Kidney (tissue), 14 donors: Measurements from ENCODE around the gene GALNT6. TPM values are rescaled to one million over a fixed set of nuclear protein-coding genes. Genes with fewer than 3 reads are reported as not detected.

Experiments
- DNase-seq, 5 donors: peaks; one replicate each; pipeline ENCODE4 v3.0.0-alpha.2; 2013 to 2020
- FAIRE-seq: peaks from 2 replicates; lab custom pipeline; 2012; peaks lifted over from hg19 to GRCh38; lab: Jason Lieb, UNC
- H3K27ac ChIP-seq, 2 donors: one replicate each; pipeline ENCODE4 v1.7.0; 2013; ENCODE audit warnings: low read depth in 2 of 2, low read length in 2 of 2, inconsistent platforms in 1 of 2
- H3K27me3 ChIP-seq: one replicate; pipeline ENCODE4 v1.7.1; 2013; ENCODE audit warnings: low read length, inconsistent platforms; ENCODE audit not compliant: control insufficient read depth, insufficient read depth
- H3K36me3 ChIP-seq, 3 donors: one replicate each; pipeline versions ENCODE4 v1.7.0 to v1.7.1; 2013; ENCODE audit warnings: low read length in 3 of 3, control low read depth in 1 of 3, inconsistent platforms in 1 of 3; ENCODE audit not compliant: insufficient read depth in 3 of 3, control insufficient read depth in 2 of 3
- H3K4me1 ChIP-seq, 3 donors: one replicate each; pipeline versions ENCODE4 v1.7.0 to v1.7.1; 2013; ENCODE audit warnings: low read length in 3 of 3, inconsistent platforms in 1 of 3, low read depth in 1 of 3; ENCODE audit not compliant: control insufficient read depth in 2 of 3, insufficient read depth in 2 of 3
- H3K4me3 ChIP-seq, 3 donors: one replicate each; pipeline versions ENCODE4 v1.7.0 to v1.8.1; 2013; ENCODE audit warnings: low read length in 3 of 3, control low read depth in 1 of 3, inconsistent platforms in 1 of 3
- H3K9ac ChIP-seq, 3 donors: one replicate each; pipeline versions ENCODE4 v1.7.0 to v1.7.1; 2013; ENCODE audit warnings: low read length in 3 of 3, control low read depth in 1 of 3, inconsistent platforms in 1 of 3
- H3K9me3 ChIP-seq, 3 donors: one replicate each; pipeline versions ENCODE4 v1.7.0 to v1.7.1; 2013; ENCODE audit warnings: low read length in 3 of 3, control low read depth in 1 of 3, inconsistent platforms in 1 of 3; ENCODE audit not compliant: control insufficient read depth in 2 of 3, insufficient read depth in 1 of 3
- CTCF ChIP-seq: IDR thresholded peaks from 3 replicates; pipeline ENCODE4 v1.5.1; 2012; ENCODE audit warnings: mild to moderate bottlenecking, moderate library complexity, borderline replicate concordance; ENCODE audit not compliant: insufficient read depth; ENCODE audit errors: extremely low read depth
- intact Hi-C: fragments of 100-400 bp; cut with DNase I; formaldehyde crosslinking; loops from one replicate; pipeline ENCODE4 v1.11.1; 2022
- polyA plus RNA-seq: library from polyadenylated mRNA; stranded (reverse); fragments of 350-450 nt; fragmentation: Illumina TruSeq; extraction: RNeasy Lipid Tissue Mini Kit (QIAGEN cat#74804); gene quantifications from one replicate; pipeline ENCODE4 v1.2.3, GENCODE V29; 2014; ENCODE audit warnings: low read depth, low replicate concordance; ENCODE audit not compliant: insufficient read depth
- total RNA-seq: library from RNA; stranded (reverse); fragmentation: NEBNext Ultra II Directional; extraction: Animal tissue kit (Norgen Biotek cat#: 25700); gene quantifications from one replicate; pipeline ENCODE4 v1.2.1, GENCODE V29; 2021
- donor health status: control.
- donor health status: control.
- donor health status: control.
- donor health status: control.
- donor health status: control.
- donor health status: DM: yes; HTN: yes; CAD: no.
- donor health status: Normal renal cell carcinoma (clear cell type).

The GALNT6 gene
- total and polyA plus RNA-seq, 2 donors from 2014 or later: 2.1 to 16.8 TPM

GRCh38 chr12:51362307-51362706, 28.9 kb downstream of the GALNT6 start:
- H3K9me3 ChIP-seq: no peaks in the 10 kb centered on the region
- no peak overlapping the region for H3K9ac ChIP-seq
- no peaks in the 10 kb centered on the region for H3K36me3 ChIP-seq
- no peak overlapping the region for H3K27ac ChIP-seq
- FAIRE-seq (no peak), DNase-seq (no peak)
- H3K4me1 ChIP-seq: peaks cover 0 to 4% (median 0%) of the 10 kb centered on the region in 3 donors
- H3K27me3 ChIP-seq: no peaks in the 10 kb centered on the region
- TF ChIP-seq CTCF: no peak
- H3K4me3 ChIP-seq: no peak overlapping the region
- intact Hi-C loops: no loop called here

GRCh38 chr12:51361161-51362016, 29.8 kb downstream of the GALNT6 start:
- no peaks in the 10 kb centered on the region for H3K9me3 ChIP-seq
- H3K4me1 ChIP-seq: peaks cover 0 to 4% (median 0%) of the 10 kb centered on the region in 3 donors
- no peak overlapping the region for H3K9ac ChIP-seq
- TF ChIP-seq CTCF: no peak
- FAIRE-seq: no peak
- no peak for DNase-seq
- H3K4me3 ChIP-seq: no peak overlapping the region
- no peaks in the 10 kb centered on the region for H3K36me3 ChIP-seq
- H3K27ac ChIP-seq: no peak overlapping the region
- intact Hi-C loops: no loop called here
- no peaks in the 10 kb centered on the region for H3K27me3 ChIP-seq

- FAIRE-seq: no peak
- no peak for TF ChIP-seq CTCF
- Histone ChIP-seq H3K4me1 (peaks cover 0 to 4% (median 0%) of the 10 kb centered on the region in 3 donors), H3K27me3 (no peaks in the 10 kb centered on the region), H3K4me3 (no peak overlapping the region), H3K9ac (no peak overlapping the region), H3K27ac (no peak overlapping the region), H3K9me3 (no peaks in the 10 kb centered on the region), H3K36me3 (no peaks in the 10 kb centered on the region)
- intact Hi-C loops: no loop called here
- no peak for DNase-seq
These were observed 30.9 kb downstream of the GALNT6 start for GRCh38 chr12:51360315-51360714.
